GM21423 (cell line): ENCODE measurements around the gene VSX1.

Experiments
- ATAC-seq: cut with Tn5 transposase; IDR thresholded peaks from one replicate; pipeline ENCODE4 v1.9.1; 2021; ENCODE audit warnings: mild to moderate bottlenecking, moderate library complexity; ENCODE audit not compliant: unreplicated experiment

The VSX1 gene

GRCh38 chr20:25054096-25054820 is 27.7 kb downstream of the VSX1 start:
- ATAC-seq: peak; percentile 21

GRCh38 chr20:25053255-25054031 is 28.5 kb downstream of the VSX1 start:
- no peak for ATAC-seq

GRCh38 chr20:25052255-25053194 is 29.4 kb downstream of the VSX1 start:
- ATAC-seq: no peak

GRCh38 chr20:25051386-25052155 is 30.4 kb downstream of the VSX1 start:
- no peak for ATAC-seq

DNA sequence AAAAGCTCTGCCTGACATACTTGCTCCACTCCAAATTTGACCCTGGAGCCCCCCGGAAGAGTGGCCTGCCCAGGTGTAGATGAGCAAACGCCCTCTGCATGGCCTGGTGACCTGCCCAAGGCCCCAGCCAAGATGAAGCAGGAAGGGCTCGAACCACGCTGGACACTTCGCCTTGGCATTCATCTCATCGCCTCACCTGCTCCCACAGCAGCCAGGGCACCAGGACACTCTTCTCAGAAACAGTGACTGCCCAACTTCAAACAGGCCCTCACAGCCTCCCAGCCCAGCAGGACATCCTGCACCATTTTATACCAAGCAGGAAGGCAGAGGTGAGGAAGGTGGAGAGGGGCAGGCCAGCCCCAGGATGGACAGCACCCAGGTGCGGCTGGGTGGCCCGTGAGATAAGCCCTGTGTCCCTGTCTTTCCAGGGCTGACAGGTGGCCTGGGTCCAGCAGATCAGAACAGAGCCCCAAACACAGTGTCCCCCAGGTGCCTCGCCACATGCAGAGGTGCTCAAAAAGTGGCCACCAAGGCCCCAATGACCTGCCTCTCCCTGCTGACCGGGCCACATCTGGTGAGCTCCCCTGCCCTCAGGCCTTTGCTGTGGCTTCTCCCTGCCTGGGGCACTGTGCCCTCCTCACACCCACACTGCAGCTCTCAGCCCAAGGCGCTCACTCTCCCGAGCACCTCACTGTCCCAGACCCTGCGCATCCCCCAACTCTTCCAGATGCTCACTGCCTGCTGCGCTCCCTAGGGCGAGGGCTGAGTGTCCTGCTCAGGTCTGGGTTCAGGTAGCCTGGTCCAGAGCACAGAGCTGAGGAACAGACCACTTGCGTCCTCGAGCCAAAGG is 31.2 kb downstream of the VSX1 start:
- no peak for ATAC-seq

DNA sequence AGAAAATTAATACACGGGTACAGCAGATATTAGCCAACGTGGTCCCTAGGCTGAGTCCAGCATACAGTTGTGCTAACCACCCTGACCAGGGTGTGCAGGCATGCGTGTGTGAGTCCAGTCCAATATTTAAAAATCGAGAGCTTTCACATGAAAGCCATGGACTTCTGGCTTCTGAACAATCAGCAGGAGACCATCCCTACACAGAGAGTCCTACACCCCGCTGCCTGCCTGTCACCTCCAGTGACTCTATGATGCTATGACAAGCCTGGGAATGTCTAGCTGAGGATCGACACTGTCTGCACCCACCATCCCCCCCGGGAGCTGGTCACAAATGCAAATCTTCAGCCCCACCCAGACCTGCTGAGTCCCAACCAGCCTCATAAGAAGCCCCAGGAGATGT is 31.9 kb downstream of the VSX1 start:
- no peak for ATAC-seq

DNA sequence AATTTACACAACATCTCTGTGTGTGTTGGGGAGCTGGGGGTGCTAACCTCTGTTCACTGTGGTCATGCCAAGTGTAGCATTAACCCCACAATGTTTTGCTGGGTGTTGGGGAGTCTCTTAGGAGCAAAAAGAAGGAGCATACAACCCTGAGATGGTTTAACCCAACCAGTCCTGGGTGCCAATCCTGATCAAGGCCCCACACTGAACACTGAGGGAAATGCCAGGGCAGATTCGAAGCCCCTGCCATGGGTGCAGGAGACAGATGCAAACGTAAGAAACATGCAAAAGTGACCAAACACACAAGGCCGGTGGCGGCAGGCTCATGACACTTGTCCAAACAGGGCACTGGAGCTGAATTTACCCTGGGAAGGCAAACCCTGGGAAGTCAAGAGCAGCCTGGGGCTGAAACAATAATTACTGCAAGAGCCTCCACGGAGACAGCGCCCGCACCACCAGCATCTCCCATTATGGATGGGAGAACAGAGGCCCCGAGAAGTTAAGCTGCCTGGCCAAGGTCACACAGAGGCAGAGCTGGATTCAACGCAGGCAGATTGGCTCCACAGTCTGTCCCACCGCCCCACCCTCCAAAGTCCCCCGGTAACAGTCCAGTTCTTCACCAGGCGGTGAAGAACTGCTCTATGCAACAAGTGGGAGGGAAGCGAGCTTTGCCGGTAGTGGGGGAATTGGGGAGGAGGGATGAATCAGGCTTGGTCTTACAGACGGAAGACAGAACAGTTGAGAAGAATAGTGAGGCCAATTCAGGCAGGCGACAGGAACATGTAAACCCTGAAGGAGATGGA is 32.5 kb downstream of the VSX1 start:
- ATAC-seq: no peak

DNA sequence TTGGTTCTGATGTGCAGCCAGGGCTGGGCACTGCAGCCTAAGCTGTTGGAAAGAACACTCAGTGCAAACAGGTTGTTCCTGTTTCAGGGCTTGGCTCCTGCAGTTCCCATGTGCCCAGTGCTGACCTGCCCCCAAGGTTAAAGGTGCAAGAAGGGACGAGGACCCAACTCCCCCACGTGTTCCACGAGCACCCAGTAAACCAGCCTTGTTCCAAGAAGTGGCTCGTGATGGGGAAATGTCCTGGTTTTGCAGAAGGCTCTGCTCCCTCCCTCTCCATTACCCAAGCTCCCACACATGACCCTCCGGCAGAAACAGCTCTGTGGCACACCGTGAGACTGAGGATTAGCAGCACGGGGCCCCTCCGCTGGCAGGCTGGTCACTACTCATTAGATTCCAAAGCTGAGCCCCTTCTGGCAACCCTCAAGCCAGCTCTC is 33.4 kb downstream of the VSX1 start:
- no peak for ATAC-seq

DNA sequence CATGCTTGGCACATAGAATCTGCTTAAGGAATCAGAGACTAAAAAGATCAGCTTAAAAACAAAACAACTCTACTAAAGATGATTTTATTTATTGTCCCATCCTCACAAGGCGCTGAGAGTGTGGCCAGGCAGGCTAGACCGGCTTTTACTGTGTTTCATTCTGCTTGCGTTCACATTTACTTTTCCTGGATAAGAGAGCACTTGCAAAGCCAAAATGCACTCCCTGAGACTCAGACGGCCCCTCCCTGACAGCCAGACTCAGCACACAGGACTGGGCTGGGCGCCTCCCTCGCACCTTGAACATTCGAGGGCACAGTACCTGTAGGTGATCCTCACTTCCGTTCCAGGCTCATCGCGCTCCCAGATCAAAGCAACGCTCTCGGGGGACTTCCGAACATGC is 34.2 kb downstream of the VSX1 start:
- no peak for ATAC-seq

DNA sequence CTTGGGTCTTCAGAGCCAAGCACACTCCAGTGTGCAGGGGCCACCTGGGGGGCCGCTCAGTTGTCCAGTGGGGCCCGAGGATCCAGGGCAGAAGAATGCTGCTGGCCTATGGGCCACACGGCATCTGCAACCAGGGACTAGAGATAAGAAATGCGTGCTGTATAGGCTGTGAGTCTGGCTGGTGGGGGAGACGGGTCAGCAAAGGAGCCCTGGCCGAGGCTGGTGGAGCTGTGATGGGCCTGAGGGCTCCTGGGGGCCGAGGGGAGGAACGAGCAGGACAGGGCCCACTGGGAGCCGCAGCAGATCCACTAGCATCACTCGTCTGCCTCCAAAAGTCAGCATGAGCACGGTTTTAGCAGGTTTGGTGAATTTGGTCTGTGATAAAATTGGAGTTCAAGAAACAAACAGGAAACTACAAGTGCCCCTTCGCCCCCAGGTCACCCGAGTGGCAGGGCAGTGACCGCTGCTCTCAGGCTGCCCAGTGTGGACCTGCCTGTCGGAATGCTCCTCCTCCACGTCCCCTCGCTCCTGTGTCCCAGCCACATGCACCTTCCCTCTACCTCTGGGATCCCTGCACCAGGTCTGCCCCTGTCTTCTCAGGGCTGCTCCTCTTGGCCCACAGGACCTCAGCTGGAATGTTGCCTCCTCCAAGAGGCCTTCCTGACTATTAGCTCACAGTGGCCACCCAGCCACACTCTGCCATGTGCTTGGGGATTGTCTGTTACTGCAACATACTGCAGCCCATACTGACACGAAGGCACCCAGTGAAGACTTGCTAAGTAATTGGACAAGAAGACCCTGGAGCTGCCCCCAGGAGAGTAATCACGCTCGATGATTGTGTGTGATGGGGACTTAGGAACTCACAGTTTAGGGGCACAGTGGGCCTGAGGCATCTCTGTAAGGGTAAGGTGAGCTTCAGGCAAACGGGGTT is 34.9 kb downstream of the VSX1 start:
- ATAC-seq: no peak

DNA sequence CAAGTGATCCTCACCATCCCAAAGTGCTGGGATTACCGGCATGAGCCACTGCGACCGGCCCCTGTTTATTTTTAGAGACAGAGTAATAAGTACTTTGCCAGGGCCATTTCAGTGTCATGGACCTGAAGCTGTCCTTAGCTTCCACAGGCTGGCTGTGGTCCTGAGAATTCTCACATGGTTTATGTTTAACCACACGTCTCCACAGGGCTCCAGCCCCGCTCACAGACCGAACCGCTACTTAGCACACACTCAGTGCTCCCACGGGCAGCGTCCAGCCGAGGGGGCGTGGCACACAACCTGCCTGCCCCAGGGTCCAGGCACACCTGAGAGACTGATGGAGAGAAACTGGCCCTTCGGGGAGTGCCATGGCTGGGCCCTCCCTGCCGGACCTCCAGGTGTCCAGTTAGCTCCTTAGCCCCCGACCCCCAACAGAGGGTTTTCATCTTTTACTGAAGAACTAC is 35.7 kb downstream of the VSX1 start:
- no peak for ATAC-seq

- ATAC-seq: no peak
Measured at GRCh38 chr20:25045343-25045712, 36.6 kb downstream of the VSX1 start.

DNA sequence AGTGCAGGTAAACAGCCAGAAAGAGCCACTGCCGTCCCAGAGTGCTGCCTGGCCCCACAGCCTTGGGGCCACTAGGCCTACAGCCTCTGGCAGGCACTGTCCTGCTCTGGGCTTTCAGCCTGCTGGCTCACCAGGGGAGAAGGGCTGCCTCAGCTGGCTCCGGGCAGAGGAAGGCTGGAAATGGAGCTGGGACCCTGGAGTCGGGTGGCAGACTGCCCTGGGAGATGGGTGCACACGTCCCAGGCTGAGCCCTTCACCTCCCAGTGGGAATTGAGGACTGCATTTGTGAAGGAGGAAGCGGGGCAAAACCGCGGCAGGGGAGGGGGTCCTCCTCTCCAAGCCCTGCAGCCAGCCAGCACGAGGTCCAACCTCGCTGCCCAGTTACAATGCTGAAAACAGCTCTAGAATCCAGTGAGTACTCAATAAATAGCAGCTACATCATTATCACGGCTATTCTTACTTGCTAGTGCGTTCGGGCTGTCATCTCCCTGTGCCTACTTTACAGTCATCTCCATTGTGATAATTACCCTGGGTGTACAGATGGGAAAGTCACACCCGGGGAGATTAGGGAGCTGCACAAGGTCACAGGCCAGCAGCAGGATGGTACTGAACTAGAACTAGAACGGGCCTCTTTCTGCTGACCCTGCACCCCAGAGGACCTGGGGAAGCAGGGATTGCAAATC is 37.1 kb downstream of the VSX1 start:
- no peak for ATAC-seq

GRCh38 chr20:25044261-25044560 is 37.7 kb downstream of the VSX1 start:
- no peak for ATAC-seq

GRCh38 chr20:25043499-25044260 is 38.3 kb downstream of the VSX1 start:
- ATAC-seq: no peak
